Activated CD8-positive, alpha-beta T cell treated with anti-CD3 and anti-CD28 coated beads for 36 hours (primary cell): ENCODE data around the gene MAN1A2. TPM values are rescaled to one million over a fixed set of nuclear protein-coding genes. Genes with fewer than 3 reads are reported as not detected.

Source experiments
- ATAC-seq: fragments of 200-7000 bp; cut with Tn5 transposase; one replicate; pipeline ENCODE4 v1.10.0; 2021; ENCODE audit warnings: mild to moderate bottlenecking, moderate library complexity
- CTCF ChIA-PET: fragments of 350-600 bp; sonication (Branson Sonifier 250); formaldehyde crosslinking; loops from one replicate; lab custom pipeline; 2021; ENCODE audit warnings: antibody characterized with exemption; lab: Charles Lee
- POLR2A ChIA-PET: fragments of 350-600 bp; sonication (Branson Sonifier 250); formaldehyde crosslinking; loops from one replicate; lab custom pipeline; 2021; ENCODE audit warnings: antibody characterized with exemption; lab: Charles Lee
- DNase-seq: peaks from one replicate; pipeline ENCODE4 v3.0.0-alpha.2; 2020
- H3K27ac Mint-ChIP-seq: one replicate; pipeline ENCODE4 v1.8.0; 2021; ENCODE audit warnings: mild to moderate bottlenecking, mixed read lengths
- H3K27me3 Mint-ChIP-seq: one replicate; pipeline ENCODE4 v1.8.0; 2021; ENCODE audit warnings: mixed read lengths
- H3K36me3 Mint-ChIP-seq: one replicate; pipeline ENCODE4 v1.8.0; 2021; ENCODE audit warnings: low read depth, mixed read lengths
- H3K4me1 Mint-ChIP-seq: one replicate; pipeline ENCODE4 v1.8.0; 2021; ENCODE audit warnings: low read depth, mixed read lengths
- H3K4me3 Mint-ChIP-seq: one replicate; pipeline ENCODE4 v1.8.0; 2021; ENCODE audit warnings: mild to moderate bottlenecking, moderate library complexity, mixed read lengths
- H3K9me3 Mint-ChIP-seq: one replicate; pipeline ENCODE4 v1.8.0; 2021; ENCODE audit warnings: mixed read lengths
- CTCF ChIP-seq: fragments of 200-600 bp; IDR thresholded peaks from one replicate; pipeline ENCODE4 v1.8.0; 2022; ENCODE audit warnings: antibody characterized with exemption, mild to moderate bottlenecking
- intact Hi-C: fragments of 100-400 bp; cut with micrococcal nuclease; formaldehyde crosslinking; loops from one replicate; pipeline ENCODE4 v1.10.0; 2022
- total RNA-seq, 2 experiments: library from RNA; stranded (reverse); gene quantifications; one replicate each; pipeline ENCODE4 v1.2.3, GENCODE V29; 2021

Gene MAN1A2
- total RNA-seq, 2 experiments from 2014 or later = 18.3 to 21.1 TPM

GRCh38 chr1:117366177-117367045 lies 838 bp upstream of the MAN1A2 start:
- DNase-seq (peak; percentile 80), ATAC-seq (peak; percentile 57)
- H3K9me3 Mint-ChIP-seq = no peaks in the 10 kb centered on the region
- intact Hi-C loops = loop anchor here (10.0 kb wide), 1 partner anchor 288 kb away; no protein-coding TSS in a partner anchor
- peaks cover 4% of the 10 kb centered on the region for H3K36me3 Mint-ChIP-seq
- H3K4me3 Mint-ChIP-seq = peak overlapping the region; percentile 90
- ChIA-PET POLR2A (interaction anchor here (0.9 to 1.1 kb wide), 2 partner anchors 95 to 294 kb away, joined by 3 read pairs; no protein-coding TSS in a partner anchor), CTCF (interaction anchor here (0.8 to 1.6 kb wide), 2 partner anchors 24 to 26 kb away, joined by 4 read pairs; no protein-coding TSS in a partner anchor)
- H3K27me3 Mint-ChIP-seq = no peaks in the 10 kb centered on the region
- peak overlapping the region; percentile 98 for H3K27ac Mint-ChIP-seq
- peaks cover 43% of the 10 kb centered on the region for H3K4me1 Mint-ChIP-seq
- TF ChIP-seq CTCF = no peak

- POLR2A ChIA-PET = interaction anchor here (0.9 kb wide), 2 partner anchors 28 to 133 kb away, joined by 3 read pairs; no protein-coding TSS in a partner anchor
- H3K4me1 Mint-ChIP-seq = peaks cover 46% of the 10 kb centered on the region
- intact Hi-C loops = loop anchor here (10.0 kb wide), 1 partner anchor 286 kb away; no protein-coding TSS in a partner anchor
- CTCF ChIA-PET = interaction anchor here (0.9 kb wide), 1 partner anchor 166 kb away, joined by 3 read pairs; no protein-coding TSS in a partner anchor
- H3K36me3 Mint-ChIP-seq = peaks cover 6% of the 10 kb centered on the region
- peak overlapping the region; percentile 90 for H3K4me3 Mint-ChIP-seq
- H3K27me3 Mint-ChIP-seq = no peaks in the 10 kb centered on the region
- peak; percentile 19 for ATAC-seq
- H3K27ac Mint-ChIP-seq = peak overlapping the region; percentile 86
- peak; percentile 41 for DNase-seq
- peaks cover 4% of the 10 kb centered on the region for H3K9me3 Mint-ChIP-seq
- no peak for TF ChIP-seq CTCF
Measured at GRCh38 chr1:117368116-117369108, 1.2 kb downstream of the MAN1A2 start.

GRCh38 chr1:117370071-117370470 lies 2.8 kb downstream of the MAN1A2 start:
- POLR2A ChIA-PET = no interaction called here
- peaks cover 45% of the 10 kb centered on the region for H3K4me1 Mint-ChIP-seq

GRCh38 chr1:117370509-117370908 lies 3.3 kb downstream of the MAN1A2 start:
- Mint-ChIP-seq H3K4me1 (peaks cover 40% of the 10 kb centered on the region), H3K27me3 (no peaks in the 10 kb centered on the region), H3K4me3 (peak overlapping the region; percentile 90), H3K9me3 (peaks cover 4% of the 10 kb centered on the region), H3K27ac (no peak overlapping the region), H3K36me3 (peaks cover 7% of the 10 kb centered on the region)
- CTCF ChIA-PET = no interaction called here
- intact Hi-C loops = no loop called here
- DNase-seq = no peak
- ATAC-seq = no peak
- POLR2A ChIA-PET = no interaction called here
- TF ChIP-seq CTCF = no peak

More at GRCh38 chr1:117370071-117370470, 2.8 kb downstream of the MAN1A2 start:
- no peaks in the 10 kb centered on the region for H3K27me3 Mint-ChIP-seq
- TF ChIP-seq CTCF = no peak
- no peak for DNase-seq
- H3K36me3 Mint-ChIP-seq = peaks cover 6% of the 10 kb centered on the region
- no peak overlapping the region for H3K27ac Mint-ChIP-seq
- peaks cover 4% of the 10 kb centered on the region for H3K9me3 Mint-ChIP-seq
- intact Hi-C loops = no loop called here
- CTCF ChIA-PET = no interaction called here
- H3K4me3 Mint-ChIP-seq = peak overlapping the region; percentile 90
- no peak for ATAC-seq
